HS-27A (cell line): ENCODE results near the gene ARID4B.
"Not testable (repeated sequence)": the region's sequence is repeated elsewhere in the genome, so short reads cannot be mapped to it uniquely, and the experiment has no call there.

Source experiments
- DNase-seq: peaks from one replicate; pipeline ENCODE4 v3.0.0-alpha.2; 2012; ENCODE audit warnings: low read depth, missing footprints

The ARID4B gene, protein sequence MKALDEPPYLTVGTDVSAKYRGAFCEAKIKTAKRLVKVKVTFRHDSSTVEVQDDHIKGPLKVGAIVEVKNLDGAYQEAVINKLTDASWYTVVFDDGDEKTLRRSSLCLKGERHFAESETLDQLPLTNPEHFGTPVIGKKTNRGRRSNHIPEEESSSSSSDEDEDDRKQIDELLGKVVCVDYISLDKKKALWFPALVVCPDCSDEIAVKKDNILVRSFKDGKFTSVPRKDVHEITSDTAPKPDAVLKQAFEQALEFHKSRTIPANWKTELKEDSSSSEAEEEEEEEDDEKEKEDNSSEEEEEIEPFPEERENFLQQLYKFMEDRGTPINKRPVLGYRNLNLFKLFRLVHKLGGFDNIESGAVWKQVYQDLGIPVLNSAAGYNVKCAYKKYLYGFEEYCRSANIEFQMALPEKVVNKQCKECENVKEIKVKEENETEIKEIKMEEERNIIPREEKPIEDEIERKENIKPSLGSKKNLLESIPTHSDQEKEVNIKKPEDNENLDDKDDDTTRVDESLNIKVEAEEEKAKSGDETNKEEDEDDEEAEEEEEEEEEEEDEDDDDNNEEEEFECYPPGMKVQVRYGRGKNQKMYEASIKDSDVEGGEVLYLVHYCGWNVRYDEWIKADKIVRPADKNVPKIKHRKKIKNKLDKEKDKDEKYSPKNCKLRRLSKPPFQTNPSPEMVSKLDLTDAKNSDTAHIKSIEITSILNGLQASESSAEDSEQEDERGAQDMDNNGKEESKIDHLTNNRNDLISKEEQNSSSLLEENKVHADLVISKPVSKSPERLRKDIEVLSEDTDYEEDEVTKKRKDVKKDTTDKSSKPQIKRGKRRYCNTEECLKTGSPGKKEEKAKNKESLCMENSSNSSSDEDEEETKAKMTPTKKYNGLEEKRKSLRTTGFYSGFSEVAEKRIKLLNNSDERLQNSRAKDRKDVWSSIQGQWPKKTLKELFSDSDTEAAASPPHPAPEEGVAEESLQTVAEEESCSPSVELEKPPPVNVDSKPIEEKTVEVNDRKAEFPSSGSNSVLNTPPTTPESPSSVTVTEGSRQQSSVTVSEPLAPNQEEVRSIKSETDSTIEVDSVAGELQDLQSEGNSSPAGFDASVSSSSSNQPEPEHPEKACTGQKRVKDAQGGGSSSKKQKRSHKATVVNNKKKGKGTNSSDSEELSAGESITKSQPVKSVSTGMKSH (N-terminal part only)

DNA sequence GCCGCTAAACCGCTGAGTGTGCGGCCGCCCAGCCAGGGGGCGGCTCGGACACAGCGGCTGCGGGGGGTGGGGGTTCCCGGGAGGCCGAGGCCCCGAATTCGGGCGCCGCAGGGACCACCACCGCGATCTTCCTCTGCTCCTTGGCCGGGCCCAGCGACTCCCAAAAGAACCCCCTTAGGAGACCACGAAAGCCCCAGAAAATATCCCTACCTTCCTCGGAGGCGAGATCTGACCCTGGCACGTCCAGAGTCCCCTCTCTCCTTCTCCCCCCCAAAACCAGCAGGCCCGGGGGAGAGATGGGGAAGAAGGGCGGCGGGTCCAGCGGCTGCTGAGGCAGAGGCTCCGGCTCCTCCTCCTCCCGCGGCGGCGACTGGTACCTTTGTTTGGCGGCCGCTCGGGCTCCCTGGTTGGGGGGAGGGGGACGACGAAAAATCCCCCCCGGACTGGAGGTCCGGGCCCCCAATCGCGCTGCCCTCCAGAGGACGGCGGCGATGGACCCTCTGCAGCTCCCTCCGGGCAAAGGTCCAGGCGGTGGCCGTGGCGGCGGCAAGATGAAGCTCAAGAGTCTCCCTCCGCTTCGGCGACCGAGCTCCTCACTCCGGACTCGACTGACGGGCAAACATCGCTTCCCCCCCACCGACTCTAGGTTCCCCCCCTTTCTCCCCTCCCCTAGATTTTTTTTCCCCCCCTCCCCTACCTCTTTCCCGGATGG, at the start of gene ARID4B:
ARID4B (minus strand) TSS at position 621 of the 712 bp plus-strand sequence. CDS start 1,260 bp downstream, outside the sequence.
- no peak for DNase-seq

DNA sequence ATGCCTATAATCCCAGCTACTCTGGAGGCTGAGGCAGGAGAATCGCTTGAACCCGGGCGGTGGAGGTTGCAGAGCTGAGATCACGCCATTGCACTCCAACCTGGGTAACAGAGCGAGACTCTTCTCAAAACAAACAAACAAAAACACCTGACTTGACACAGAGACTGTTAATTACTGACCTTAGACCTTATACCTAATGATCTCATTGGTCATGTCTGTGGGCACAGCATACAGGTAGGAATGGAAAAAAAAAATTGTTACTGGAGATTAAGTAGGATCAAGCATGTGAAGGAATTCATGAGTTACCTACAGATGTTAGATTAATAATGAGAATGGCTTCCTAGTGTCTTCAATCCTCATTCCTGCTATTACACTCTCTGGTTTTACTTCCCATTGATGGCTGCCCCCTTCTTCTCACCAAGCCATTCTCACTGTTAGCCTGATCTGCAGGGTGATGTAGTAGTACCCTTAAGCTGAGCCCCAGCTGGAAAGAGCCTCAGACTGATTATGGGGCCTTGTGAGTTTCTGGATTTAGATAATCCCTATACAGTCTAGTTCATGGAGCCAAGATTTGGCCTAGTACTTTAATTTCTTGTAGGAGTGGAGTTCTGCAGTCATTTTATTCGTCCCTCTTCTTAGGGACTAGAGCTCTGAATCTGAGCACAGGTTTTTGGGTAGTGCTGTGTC, 48.1 kb upstream of the ARID4B start:
- DNase-seq: no peak

DNA sequence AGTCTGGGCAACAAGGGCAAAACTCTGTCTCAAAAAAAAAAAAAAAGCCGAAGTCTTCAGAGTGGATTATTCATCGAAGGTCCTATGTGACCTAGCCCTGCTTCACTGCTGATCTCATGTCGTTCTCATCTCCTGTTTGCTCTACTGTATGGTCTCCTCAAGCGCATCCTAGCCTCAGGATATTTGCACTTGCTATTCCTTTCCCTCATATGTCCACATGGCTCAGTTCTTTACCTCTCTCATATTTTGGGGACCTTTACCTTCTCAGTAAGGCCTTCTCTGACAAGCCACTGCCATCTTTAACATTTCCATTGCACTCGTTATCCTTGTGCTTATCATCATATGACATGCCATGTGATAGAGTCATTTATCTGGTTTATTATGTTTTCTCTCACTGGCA, 41.8 kb upstream of the ARID4B start:
- no peak for DNase-seq

DNA sequence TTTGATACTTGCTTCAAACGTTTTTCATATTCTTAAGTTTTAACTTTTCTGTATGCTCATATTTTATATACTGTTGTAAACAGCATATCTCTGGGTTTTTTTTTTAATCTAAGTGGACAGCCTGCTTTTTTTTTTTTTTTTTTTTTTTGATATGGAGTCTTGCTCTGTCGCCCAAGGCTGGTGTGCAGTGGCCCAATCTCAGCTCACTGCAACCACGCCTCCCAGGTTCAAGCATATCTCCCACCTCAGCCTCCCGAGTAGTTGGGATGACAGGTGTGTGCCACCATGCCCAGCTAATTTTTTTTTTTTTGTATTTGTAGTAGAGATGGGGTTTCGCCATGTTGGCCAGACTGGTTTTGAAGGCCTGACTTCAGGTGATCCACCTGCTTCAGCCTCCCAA, 40.4 kb upstream of the ARID4B start:
- DNase-seq: no peak

DNA sequence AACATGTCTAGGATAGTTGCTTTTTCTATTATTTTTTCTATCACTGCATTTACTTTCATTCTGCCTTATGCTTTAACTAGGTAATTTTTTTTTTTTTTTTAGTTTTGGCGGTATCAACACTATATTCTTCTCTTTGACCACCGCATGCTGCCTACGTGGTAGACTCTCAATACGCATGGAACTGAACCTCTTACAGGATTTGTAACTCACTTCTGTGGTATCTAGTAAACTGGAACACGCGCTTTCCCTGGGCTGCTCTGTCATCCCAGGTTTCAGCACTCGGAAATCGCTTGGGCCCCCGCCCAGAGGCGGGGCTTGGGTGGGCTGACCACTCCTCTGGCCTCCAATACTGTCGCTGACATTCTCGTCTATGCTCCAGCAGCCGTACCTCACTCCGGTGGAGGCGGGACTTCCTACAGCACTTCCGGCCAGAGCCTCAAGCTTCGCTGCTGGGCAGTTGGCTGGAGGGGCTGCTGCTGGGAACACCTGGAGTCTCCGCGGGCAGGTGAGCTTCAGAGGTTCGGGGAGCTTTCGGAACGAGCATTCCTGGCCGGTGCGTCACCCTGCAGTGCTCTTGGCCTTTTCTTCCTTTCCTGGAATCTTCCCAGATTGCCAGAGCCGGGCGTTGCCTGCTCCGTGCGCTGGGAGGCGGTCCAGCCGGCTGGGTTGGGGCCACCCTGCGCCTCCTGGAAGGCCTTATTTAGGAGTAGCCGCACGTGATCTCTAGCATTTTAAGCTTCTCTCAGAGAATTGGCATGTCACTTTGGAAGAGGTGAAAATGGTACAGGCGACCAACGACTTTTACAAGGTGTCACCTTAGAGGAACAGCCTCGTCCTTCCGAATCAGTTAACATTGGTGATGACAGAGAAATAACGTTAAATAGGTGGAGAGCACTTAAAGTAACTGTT, 39.3 kb upstream of the ARID4B start, which contains the start of gene TBCE:
TBCE (plus strand) TSS at position 428 of the 909 bp plus-strand sequence. CDS start 12,623 bp downstream, outside the sequence.
- DNase-seq: peak; percentile 85

DNA sequence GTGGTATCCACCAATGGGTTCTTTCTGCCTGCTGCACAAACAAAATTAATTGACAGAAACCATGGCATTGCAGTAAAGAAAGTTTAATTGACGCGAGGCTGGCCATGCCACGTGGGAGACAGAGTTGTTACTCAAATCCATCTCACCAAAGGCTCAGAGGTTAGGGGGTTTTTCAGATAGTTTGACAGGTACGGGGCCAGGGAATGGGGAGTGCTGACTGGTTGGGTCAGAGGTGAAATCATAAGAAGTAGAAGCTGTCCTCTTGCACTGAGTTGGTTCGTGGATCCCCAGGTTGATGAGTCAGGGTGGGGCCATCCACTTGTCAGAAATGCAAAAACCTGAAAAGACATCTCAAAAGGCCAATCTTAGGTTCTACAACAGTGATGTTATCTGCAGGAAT, 38.3 kb upstream of the ARID4B start:
- DNase-seq: no peak

DNA sequence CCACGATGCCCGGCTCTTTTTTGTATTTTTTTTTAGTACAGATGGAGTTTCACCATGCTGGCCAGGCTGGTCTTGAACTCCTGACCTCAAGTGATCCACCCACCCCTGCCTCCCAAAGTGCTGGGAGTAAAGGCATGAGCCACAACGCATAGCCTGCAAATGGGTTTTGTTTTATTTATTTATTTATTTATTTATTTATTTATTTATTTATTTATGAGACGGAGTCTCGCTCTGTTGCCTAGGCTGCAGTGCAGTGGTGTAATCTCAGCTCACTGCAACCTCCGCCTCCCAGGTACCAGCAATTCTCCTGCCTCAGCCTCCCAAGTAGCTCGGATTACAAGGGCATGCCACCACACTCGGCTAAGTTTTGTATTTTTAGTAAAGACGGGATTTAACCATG, 36.2 kb upstream of the ARID4B start:
- DNase-seq: not testable (repeated sequence)

DNA sequence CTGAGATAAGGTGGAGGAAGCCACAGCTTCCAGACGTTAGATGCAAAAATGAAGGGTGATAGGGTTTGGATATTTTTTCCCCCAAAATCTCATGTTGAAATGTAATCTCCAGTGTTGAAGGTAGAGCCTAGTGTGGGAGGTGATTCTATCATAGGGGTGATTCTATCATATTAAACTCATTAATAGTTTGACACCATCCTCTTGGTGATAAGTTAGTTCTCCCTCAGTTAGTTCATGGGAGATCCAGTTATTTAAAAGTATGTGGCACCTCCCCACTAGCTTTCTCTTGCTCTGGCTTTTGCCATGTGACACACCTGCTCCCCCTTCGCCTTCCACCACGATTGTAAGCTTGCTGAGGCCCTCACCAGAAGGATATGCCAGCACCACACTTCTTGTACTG, 30.9 kb upstream of the ARID4B start:
- DNase-seq: no peak

DNA sequence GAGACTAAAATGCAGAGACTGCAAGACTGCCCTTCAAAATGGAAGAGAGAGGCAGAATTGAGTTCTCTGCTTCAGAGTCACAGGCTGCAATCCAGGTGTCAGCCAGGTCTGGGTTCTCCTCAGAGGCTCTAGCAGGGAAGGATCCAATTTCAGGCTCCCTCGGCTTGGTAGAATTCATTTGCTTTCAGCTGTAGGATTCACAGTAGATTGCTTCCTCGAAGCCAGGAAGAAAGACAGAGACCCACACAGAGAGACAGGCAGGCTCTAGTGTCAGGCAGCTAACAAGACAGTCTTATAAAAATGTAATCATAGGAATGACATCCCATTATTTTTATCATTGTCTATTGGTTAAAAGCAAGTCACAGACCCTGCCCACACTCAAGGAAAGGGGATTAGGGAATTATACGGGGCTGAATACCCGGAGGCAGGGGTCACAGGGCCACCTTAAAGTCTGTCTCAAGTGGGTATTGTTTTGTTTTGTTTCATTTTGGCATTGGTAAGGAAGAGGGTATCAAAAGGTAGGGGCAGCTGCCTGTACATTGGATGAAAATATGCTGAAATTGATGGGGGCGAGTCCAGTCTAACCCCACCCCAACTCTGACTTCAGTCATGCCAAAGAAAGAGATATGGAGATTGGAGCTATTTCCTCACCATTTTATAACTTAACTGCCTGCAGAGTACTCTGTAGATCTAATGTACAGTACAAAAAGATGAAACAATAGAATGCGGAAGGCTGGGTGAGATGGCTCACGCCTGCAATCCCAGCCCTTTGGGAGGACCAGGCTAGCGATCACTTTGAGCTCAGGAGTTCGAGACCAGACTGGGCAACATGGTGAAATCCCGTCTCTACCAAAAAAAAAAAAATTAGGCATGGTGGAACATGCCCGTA, 29.8 kb upstream of the ARID4B start:
- no peak for DNase-seq

DNA sequence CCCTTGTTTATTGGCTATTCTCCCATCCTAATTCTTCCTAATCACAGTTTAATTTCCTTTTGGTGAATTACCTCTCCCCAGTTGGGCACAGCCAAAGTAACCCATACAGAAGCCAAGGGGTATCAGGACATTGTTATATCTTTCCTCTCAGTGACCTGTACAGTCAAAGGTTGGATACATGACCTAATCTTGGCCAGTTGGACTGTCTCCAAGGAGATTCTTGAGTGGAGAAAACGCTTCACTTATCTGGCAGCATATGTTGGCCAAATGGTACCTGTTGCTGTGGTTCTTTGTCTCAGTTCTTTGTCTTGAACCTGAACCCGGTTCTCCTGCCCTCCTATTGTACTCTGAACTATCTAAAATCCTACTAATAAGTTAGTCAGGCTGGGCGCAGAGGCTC, 23.9 kb upstream of the ARID4B start:
- DNase-seq: no peak

DNA sequence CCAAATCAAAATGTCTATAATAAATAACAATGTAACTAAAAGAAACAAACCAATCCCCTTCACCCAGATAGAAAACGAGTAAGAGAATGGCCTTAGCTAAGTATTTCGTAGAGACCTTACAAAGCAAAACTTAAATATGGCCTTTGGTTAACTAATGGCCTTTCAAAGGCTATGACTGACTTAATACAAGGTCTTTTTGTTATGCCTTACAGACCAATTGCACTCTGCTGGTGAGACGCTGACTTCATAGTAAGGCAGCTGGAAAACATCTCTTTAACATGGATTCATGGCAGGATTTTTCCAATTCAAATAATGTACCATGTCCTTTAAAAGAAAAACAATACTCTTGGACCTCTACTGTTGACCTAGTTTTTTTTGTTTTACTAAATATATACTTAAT, 23.5 kb upstream of the ARID4B start:
- DNase-seq: no peak

DNA sequence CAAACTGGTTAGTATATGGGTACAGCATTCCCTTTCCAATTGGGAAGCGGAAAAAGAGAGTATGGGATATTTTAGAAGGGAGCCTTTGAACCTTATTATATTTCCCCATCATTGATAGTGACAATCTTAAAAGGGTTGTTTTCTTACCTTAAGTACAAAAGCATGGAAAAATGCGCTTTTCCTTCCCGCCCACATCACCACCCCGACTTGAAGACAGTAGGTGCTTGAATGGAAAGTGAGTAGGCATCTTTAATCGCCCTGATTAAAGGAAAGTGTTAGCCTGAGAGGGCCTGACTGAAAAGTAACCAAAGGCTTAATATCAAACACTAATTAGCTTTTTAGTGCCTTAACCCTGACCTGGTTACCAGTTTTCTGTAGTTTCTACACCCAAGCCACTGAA, 15.7 kb upstream of the ARID4B start:
- no peak for DNase-seq

DNA sequence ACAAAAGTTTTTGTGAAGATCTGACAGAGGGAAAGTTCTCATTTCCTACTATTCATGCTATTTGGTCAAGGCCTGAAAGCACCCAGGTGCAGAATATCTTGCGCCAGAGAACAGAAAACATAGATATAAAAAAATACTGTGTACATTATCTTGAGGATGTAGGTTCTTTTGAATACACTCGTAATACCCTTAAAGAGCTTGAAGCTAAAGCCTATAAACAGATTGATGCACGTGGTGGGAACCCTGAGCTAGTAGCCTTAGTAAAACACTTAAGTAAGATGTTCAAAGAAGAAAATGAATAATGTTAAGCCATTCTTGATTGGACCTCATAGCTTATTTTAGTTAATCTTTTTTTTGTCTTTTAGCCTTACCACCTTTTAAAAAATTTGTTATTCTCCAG, 14.5 kb upstream of the ARID4B start:
- DNase-seq: no peak

DNA sequence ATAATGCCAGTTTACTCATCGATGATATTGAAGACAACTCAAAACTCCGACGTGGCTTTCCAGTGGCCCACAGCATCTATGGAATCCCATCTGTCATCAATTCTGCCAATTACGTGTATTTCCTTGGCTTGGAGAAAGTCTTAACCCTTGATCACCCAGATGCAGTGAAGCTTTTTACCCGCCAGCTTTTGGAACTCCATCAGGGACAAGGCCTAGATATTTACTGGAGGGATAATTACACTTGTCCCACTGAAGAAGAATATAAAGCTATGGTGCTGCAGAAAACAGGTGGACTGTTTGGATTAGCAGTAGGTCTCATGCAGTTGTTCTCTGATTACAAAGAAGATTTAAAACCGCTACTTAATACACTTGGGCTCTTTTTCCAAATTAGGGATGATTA, 14.1 kb upstream of the ARID4B start:
- DNase-seq: no peak

DNA sequence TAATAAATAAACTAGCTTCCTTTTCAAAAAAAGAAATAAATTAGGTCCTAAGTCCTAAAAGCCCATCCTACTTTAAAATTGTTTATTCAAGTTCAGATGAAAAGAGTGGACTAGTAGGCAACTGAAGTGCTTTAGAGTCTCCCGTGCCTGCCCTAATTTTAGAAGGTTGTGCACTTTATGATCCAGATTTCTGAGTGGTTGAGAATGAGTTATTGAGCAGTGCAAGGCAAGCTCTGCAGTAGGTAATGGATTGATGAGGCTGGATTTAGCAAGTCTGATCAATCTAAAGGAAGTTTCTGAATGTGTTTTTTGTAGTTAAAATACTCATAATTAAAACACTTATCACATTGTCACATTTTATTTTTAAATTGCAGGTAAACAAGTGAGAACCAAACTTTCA, 13.4 kb upstream of the ARID4B start:
- no peak for DNase-seq

DNA sequence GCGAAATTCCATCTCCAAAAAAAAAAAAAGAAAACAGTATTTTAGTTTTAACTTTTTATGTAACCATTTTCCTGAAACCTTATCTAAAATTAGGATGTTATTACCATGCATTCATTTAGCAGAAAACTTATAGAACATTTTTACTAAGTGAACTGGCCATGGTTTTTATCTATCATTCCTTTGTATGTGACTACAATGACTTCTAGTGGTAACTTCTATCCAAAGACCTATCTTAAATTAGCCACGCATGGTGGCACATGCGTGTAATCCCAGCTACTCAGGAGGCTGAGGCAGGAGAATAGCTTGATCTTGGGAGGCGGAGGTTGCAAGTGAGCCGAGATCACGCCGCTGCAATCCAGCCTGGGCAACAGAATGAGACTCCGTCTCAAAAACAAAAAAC, 11.8 kb upstream of the ARID4B start:
- DNase-seq: no peak

DNA sequence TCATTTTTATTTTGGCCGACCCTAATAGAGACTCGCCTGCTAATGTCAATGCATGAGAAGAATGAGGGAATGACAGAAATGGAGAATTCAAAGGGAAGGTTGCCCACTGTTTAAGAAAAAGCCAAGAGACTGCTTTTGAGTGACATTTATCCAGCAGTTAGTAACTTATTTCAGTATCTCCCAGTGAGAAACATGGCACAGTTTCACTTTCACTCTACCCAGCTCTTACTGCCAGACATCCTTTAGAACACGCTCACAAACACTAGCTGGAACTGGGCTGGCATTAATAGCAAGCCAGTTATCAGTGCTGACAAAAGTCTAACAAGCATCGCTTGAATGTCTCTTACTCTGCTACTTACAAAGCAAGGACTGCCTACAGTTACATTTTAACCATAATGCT, 8.9 kb upstream of the ARID4B start:
- no peak for DNase-seq

DNA sequence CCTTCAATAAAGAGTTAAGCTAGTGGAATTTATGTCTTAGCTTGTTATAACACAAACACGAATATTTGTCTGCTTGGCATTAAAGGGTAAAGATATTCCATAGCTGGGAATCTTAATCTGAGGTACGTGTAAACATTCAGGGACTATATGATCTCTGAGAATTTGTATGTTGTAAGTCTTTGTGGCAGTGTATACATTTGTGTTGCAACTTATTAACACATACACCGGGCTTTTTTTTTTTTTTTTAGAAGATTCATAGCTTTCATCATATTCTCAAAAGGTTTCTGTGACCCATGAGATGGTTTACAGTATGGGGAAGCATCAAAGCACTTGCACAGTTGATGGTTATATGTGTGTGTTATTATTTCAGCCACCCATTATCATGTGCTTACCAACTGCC, 3.4 kb upstream of the ARID4B start:
- DNase-seq: no peak

DNA sequence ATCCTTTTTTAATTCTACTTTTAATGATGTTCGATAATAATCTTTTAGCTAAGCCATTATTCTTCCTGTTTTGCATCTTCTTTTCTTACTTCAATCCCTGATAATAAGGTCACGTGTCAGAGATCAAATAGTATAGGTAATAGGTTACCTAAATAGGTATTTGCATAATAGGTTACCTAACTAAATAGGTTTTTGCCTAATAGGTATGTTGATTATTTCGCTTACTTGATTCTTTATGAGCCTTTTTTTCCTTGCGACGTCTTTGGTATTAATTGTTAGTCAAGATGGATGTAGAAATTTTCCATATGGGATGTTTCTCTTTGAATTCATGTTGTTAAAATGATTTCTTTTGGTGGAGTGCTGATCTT, 2.9 kb upstream of the ARID4B start:
- DNase-seq: no peak
